ENCODE measurements around the gene KRTAP10-5. TPM values are rescaled to one million over a fixed set of nuclear protein-coding genes. Genes with fewer than 3 reads are reported as not detected.

KRTAP10-5 gene, protein sequence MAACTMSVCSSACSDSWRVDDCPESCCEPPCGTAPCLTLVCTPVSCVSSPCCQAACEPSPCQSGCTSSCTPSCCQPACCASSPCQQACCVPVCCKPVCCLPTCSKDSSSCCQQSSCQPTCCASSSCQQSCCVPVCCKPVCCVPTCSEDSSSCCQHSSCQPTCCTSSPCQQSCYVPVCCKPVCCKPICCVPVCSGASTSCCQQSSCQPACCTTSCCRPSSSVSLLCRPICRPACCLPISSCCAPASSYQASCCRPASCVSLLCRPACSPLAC
- total RNA-seq: not detected in 2 replicates

DNA sequence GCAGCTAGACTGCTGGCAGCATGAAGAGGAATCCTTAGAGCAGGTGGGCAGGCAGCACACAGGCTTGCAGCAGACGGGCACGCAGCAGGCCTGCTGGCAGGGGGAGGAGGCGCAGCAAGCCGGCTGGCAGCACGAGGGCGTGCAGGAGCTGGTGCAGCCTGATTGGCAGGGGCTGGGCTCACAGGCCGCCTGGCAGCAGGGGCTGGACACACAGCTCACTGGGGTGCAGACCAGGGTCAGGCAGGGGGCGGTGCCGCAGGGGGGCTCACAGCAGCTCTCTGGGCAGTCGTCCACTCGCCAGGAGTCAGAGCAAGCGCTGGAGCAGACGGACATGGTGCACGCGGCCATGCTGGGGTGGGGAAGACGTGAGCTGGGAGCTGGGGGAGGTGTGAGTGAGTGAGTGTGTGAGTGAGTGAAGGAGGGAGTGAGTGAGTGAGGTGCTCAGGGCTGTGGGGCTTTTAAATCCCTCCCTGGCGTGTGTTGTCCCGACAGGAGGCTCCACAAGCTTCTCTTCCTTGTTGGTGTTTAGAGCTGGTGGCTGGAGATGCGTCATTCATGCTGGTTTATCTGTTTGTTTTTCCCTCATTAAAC lies at the start of gene KRTAP10-5:
TSS of gene KRTAP10-5 (minus strand) at position 374 of the 591 bp plus-strand sequence. CDS start at position 348, 26 bp downstream.

DNA sequence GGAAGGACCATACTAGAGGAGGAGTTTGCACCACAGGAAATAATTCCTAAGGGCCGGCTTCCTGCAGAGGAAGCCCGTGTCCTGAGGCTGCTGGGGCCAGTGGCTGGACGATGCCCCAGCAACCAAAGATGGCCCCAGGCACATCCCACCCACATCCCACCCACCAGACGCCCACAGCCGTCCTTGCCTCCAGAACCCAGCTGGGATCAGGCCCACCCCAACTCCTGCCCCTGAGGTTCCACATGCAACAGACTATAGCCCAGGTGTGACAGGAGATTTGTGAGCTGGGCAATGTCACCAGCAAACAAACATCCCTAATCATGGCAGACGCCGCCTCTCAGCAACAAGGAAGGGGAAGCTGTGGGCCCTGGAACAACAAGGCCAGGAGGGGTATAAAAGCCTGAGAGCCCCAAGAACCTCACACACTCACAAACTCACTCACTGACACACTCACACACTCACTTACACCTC lies 46.3 kb upstream of the KRTAP10-5 start, which contains the start of gene KRTAP10-9:
TSS of gene KRTAP10-9 (plus strand) at position 421 of the 471 bp plus-strand sequence. CDS start 79 bp downstream, outside the sequence.

GRCh38 chr21:44612029-44612486 lies 31.7 kb upstream of the KRTAP10-5 start, which contains the start of gene KRTAP10-8:
Gene KRTAP10-8, plus strand, starts transcription at chr21:44612079. Its CDS starts 22 bp downstream, at chr21:44612101.

DNA sequence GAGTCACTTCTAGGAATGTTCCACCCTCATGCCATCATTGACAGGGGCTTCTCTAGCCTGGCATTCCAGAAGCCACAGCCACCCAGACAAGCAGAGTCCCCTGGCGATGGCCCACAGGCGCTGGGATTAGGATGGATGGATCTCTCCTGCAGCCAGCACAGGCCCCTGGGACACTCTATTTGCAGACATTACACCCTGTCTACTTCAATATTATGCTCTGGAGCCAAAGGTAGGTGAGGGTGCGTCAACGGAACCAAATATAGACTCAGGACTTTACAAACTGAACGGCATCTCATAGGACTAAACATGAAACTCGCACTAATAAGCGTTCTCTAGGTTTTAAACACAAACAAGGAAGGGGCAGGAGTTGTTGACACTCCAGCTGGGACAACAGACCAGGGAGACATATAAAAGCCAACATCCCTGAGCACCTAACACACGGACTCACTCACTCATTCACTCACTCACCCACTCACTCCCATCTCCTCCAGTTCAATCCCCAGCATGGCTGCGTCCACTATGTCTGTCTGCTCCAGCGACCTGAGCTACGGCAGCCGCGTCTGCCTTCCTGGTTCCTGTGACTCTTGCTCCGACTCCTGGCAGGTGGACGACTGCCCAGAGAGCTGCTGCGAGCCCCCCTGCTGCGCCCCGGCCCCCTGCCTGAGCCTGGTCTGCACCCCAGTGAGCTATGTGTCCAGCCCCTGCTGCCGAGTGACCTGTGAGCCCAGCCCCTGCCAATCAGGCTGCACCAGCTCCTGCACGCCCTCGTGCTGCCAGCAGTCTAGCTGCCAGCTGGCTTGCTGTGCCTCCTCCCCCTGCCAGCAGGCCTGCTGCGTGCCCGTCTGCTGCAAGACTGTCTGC lies 19.9 kb upstream of the KRTAP10-5 start, which contains the start of gene KRTAP10-7:
TSS of gene KRTAP10-7 (plus strand) at position 480 of the 861 bp plus-strand sequence. CDS start at position 505, 25 bp downstream.

GRCh38 chr21:44592446-44593311 lies 12.3 kb upstream of the KRTAP10-5 start, which contains the start of gene KRTAP10-6:
Gene KRTAP10-6, minus strand, starts transcription at chr21:44592505. Its CDS starts 21 bp downstream, at chr21:44592484.

GRCh38 chr21:44573630-44574456 lies 6.6 kb downstream of the KRTAP10-5 start, which contains the start of gene KRTAP10-4:
Gene KRTAP10-4, plus strand, starts transcription at chr21:44573729. Its CDS starts 30 bp downstream, at chr21:44573759.

GRCh38 chr21:44558695-44559094 lies 21.7 kb downstream of the KRTAP10-5 start, which contains the start of gene KRTAP10-3:
Gene KRTAP10-3, minus strand, starts transcription at chr21:44558795. Its CDS starts 80 bp downstream, at chr21:44558715.

DNA sequence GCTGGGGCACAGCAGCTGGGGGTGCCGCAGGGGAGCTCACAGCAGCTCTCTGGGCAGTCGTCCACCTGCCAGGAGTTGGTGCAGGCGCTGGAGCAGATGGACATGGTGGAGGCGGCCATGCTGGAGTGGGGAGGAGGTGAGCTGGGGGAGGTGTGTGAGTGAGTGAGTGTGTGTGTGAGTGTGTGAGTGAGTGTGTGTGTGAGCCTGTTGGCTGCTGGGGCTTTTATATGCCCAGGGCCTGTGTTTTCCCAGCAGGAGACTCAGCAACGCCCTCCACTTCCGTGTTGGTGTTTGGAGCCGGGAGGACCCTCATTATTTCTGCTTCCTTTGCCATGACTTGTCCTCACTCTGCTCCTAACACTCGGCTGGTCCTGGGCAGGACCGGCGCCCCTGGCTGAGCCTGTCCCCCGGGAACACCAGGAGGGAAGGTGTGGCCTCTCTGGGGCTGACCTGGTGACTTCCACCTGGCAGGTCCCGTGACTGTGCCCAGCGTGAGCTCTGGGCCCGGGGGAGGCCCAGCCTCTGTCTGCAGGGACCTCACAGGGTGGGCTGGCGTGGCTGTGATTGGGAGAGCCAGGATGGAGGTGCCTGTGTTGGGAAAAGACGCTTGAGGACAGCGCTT lies 29.0 kb downstream of the KRTAP10-5 start, which contains the start of gene KRTAP10-2:
TSS of gene KRTAP10-2 (minus strand) at position 166 of the 622 bp plus-strand sequence. CDS start at position 119, 47 bp downstream.

GRCh38 chr21:44539991-44540666 lies 40.3 kb downstream of the KRTAP10-5 start, which contains the start of gene KRTAP10-1:
Gene KRTAP10-1, minus strand, starts transcription at chr21:44540195. Its CDS starts 45 bp downstream, at chr21:44540150.

Other genes starting within 250 kb of the KRTAP10-5 start
- 3.5 and 8.4 TPM in 2 replicates for gene CFAP410, start 241.2 kb downstream of the KRTAP10-5 start, total RNA-seq
- not detected in 2 replicates for gene TRPM2, start 227.0 kb downstream of the KRTAP10-5 start, total RNA-seq
- gene LRRC3, start 125.1 kb downstream of the KRTAP10-5 start, total RNA-seq: 0.61 and 1.9 TPM in 2 replicates
- gene KRTAP10-1, start 40.4 kb downstream of the KRTAP10-5 start, total RNA-seq: not detected in 2 replicates
- gene KRTAP10-2, start 29.1 kb downstream of the KRTAP10-5 start, total RNA-seq: not detected in 2 replicates
- gene KRTAP10-3, start 21.8 kb downstream of the KRTAP10-5 start, total RNA-seq: not detected in 2 replicates
- not detected in 2 replicates for gene KRTAP10-4, start 6.9 kb downstream of the KRTAP10-5 start, total RNA-seq
- not detected in 2 replicates for gene KRTAP10-6, start 11.9 kb upstream of the KRTAP10-5 start, total RNA-seq
- not detected in 2 replicates for gene KRTAP10-7, start 20.0 kb upstream of the KRTAP10-5 start, total RNA-seq
- gene KRTAP10-8, start 31.5 kb upstream of the KRTAP10-5 start, total RNA-seq: not detected in 2 replicates
- not detected in 2 replicates for gene KRTAP10-9, start 46.5 kb upstream of the KRTAP10-5 start, total RNA-seq
- not detected in 2 replicates for gene KRTAP10-10, start 56.8 kb upstream of the KRTAP10-5 start, total RNA-seq
- not detected in 2 replicates for gene KRTAP10-11, start 65.8 kb upstream of the KRTAP10-5 start, total RNA-seq
- gene KRTAP12-4, start 74.1 kb upstream of the KRTAP10-5 start, total RNA-seq: not detected in 2 replicates
- not detected in 2 replicates for gene KRTAP12-3, start 77.3 kb upstream of the KRTAP10-5 start, total RNA-seq
- gene KRTAP12-2, start 86.3 kb upstream of the KRTAP10-5 start, total RNA-seq: not detected in 2 replicates
- not detected in 2 replicates for gene KRTAP12-1, start 101.6 kb upstream of the KRTAP10-5 start, total RNA-seq
- not detected in 2 replicates for gene KRTAP10-12, start 116.6 kb upstream of the KRTAP10-5 start, total RNA-seq
- not detected in 2 replicates for gene TSPEAR, start 131.0 kb upstream of the KRTAP10-5 start, total RNA-seq
- 75.4 and 101 TPM in 2 replicates for gene UBE2G2, start 221.2 kb upstream of the KRTAP10-5 start, total RNA-seq
- 88.0 and 101 TPM in 2 replicates for gene SUMO3, start 237.5 kb upstream of the KRTAP10-5 start, total RNA-seq

All from epithelial cell of umbilical artery (primary cell).